Lower leg skin (tissue), 4 donors: Measurements from ENCODE around the gene NCKAP5L. TPM values are rescaled to one million over a fixed set of nuclear protein-coding genes. Genes with fewer than 3 reads are reported as not detected.

Experiments
- DNase-seq, 2 donors: peaks; one replicate each; pipeline ENCODE4 v3.0.0-alpha.2; 2019; ENCODE audit warnings: low spot score in 2 of 2
- H3K4me3 ChIP-seq: fragments of 200-600 bp; sonication (generic); 2 replicates; pipeline ENCODE4 v1.5.1; 2017; ENCODE audit warnings: mild to moderate bottlenecking, low read depth; ENCODE audit not compliant: poor library complexity, severe bottlenecking
- POLR2A ChIP-seq, 2 donors: fragments of 450-650 bp; IDR thresholded peaks; one replicate each; pipeline ENCODE4 v1.6.1; 2016 to 2017; ENCODE audit warnings: antibody characterized with exemption in 2 of 2, mild to moderate bottlenecking in 1 of 2, moderate library complexity in 1 of 2
- WGBS, 2 donors: methylation state at CpG; one replicate each; pipeline ENCODE4 v1.1.5; 2018; 5-methylcytosine and 5-hydroxymethylcytosine counted together
- intact Hi-C: fragments of 100-400 bp; cut with DNase I; formaldehyde crosslinking; loops from one replicate; pipeline ENCODE4 v1.15.0; 2023; ENCODE audit warnings: low total_unique reads
- total RNA-seq, 4 donors: library from RNA; depleted of rRNA; stranded (reverse); fragments of >200 nt; gene quantifications; one replicate each; pipeline ENCODE4 v1.1.0, GENCODE V29; 2016
- TF ChIP-seq, protein P1 (sequence below), 3 donors: fragments of 450-650 bp; IDR thresholded peaks; one replicate each; pipeline ENCODE4 v1.5.1; 2016; ENCODE audit warnings: antibody characterized with exemption in 3 of 3, mild to moderate bottlenecking in 3 of 3, moderate library complexity in 2 of 3

NCKAP5L gene, protein sequence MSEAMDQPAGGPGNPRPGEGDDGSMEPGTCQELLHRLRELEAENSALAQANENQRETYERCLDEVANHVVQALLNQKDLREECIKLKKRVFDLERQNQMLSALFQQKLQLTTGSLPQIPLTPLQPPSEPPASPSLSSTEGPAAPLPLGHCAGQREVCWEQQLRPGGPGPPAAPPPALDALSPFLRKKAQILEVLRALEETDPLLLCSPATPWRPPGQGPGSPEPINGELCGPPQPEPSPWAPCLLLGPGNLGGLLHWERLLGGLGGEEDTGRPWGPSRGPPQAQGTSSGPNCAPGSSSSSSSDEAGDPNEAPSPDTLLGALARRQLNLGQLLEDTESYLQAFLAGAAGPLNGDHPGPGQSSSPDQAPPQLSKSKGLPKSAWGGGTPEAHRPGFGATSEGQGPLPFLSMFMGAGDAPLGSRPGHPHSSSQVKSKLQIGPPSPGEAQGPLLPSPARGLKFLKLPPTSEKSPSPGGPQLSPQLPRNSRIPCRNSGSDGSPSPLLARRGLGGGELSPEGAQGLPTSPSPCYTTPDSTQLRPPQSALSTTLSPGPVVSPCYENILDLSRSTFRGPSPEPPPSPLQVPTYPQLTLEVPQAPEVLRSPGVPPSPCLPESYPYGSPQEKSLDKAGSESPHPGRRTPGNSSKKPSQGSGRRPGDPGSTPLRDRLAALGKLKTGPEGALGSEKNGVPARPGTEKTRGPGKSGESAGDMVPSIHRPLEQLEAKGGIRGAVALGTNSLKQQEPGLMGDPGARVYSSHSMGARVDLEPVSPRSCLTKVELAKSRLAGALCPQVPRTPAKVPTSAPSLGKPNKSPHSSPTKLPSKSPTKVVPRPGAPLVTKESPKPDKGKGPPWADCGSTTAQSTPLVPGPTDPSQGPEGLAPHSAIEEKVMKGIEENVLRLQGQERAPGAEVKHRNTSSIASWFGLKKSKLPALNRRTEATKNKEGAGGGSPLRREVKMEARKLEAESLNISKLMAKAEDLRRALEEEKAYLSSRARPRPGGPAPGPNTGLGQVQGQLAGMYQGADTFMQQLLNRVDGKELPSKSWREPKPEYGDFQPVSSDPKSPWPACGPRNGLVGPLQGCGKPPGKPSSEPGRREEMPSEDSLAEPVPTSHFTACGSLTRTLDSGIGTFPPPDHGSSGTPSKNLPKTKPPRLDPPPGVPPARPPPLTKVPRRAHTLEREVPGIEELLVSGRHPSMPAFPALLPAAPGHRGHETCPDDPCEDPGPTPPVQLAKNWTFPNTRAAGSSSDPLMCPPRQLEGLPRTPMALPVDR (N-terminal part only)
- total RNA-seq = 10 to 100 TPM in 1 of 4 donors, 1 to 10 TPM in 3; 6.1 to 12.9 (median 9.0) TPM

DNA sequence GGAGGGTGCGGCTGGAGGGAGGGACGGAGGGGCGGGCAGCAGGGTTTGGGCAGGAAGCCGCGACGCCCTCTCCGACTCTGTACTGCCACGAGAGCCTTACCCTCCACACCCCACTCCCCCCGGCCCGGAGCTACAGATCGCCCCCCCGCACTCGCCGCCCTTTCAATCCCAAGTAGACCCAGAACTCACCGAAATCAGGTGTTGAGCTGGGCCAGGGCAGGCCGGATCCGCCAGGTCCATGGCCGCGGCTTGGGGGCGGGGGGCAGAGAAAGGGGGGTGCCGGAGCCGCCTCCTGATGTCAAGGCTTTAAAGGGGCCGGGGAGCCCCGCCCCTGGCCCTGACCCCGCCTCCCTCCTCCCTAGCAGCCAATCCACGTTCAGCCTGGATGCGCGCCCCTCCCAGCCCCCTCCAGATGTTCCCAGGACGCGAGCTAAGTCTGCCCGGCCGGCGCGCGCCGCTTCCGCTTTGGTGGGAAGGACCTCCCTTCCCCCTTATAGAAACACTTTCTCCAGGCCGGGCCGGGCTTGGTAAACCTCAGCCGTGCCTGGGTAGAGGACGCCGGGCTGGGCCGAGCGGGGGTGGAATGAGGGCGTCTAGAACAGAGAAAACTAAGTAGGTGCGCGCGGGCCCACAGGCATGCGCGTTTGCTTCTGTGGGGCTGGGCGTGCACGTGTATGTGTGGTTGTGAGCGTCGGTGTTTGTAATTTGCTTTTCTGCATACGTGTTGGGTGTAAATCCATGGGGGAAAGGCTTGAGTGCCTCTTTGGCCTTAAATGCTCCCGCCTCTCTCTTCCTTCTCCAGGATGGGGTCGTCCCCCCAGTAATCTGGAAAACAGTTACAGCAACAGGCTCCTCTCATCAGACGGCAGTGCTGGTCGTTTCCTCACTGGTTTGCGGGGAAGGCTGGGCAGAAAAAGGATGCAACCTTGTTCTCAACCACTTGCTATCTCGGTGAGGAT, at the start of gene NCKAP5L:
Gene NCKAP5L (minus strand): TSS at position 281 of the 959 bp plus-strand sequence. CDS start 24,369 bp downstream, outside the sequence.
- peak; percentile 96 to 99 for DNase-seq
- H3K4me3 ChIP-seq = peak within 1 kb of the TSS; percentile 66
- 0 to 1% methylated on average over 41 to 47 of the region's 61 CpGs for WGBS, 2 donors
- TF ChIP-seq POLR2A (IDR thresholded peaks at IDR 0.05) = no peak
- TF ChIP-seq, protein P1, sequence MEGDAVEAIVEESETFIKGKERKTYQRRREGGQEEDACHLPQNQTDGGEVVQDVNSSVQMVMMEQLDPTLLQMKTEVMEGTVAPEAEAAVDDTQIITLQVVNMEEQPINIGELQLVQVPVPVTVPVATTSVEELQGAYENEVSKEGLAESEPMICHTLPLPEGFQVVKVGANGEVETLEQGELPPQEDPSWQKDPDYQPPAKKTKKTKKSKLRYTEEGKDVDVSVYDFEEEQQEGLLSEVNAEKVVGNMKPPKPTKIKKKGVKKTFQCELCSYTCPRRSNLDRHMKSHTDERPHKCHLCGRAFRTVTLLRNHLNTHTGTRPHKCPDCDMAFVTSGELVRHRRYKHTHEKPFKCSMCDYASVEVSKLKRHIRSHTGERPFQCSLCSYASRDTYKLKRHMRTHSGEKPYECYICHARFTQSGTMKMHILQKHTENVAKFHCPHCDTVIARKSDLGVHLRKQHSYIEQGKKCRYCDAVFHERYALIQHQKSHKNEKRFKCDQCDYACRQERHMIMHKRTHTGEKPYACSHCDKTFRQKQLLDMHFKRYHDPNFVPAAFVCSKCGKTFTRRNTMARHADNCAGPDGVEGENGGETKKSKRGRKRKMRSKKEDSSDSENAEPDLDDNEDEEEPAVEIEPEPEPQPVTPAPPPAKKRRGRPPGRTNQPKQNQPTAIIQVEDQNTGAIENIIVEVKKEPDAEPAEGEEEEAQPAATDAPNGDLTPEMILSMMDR (IDR thresholded peaks at IDR 0.05) = no peak
- intact Hi-C loops = no loop called here

DNA sequence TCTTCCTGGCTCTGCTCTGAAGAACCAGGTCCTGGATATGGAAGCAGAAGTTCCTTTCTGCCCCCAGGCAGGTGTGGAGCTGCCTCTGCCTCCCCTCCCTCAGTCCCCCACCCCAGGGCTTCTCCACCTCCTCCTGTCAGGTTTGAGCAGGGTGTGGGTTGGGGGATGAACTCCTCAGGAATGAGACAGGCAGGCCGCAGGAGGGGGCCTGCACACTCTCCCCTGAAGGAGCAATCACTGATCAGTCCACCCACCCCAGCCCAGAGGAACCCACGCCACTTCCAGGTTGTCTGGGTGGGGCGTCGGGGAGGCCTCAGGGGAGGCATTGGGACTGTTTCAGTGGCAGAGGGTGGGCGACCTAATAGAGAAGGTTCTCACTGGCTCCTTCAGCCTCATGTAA, 48.9 kb upstream of the NCKAP5L start:
- intact Hi-C loops = no loop called here
- TF ChIP-seq, protein P1 (IDR thresholded peaks at IDR 0.05) = no peak
- no peak for TF ChIP-seq POLR2A (IDR thresholded peaks at IDR 0.05)
- DNase-seq = no peak
- 82 to 85% methylated on average over 3 to 5 of the region's 5 CpGs for WGBS, 2 donors
- H3K4me3 ChIP-seq = no peak overlapping the region

DNA sequence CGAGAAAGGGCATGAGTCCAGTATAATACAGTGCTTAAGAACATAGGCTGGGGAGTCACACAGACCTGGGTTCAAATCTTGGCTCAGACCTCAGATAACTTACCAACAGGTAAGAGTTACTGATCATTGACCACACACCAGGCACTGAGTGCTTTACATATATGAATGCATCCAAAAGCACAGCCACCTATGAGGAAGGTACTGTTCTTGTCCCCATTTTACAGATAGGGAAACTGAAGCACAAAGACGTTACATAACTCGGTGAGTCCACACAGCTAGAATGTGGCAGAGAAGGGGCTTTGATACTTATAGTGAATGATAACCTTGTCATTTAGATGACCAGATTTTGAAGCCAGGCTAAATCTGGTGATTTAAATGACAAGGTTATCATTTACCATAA, 47.9 kb upstream of the NCKAP5L start:
- intact Hi-C loops = no loop called here
- no peak overlapping the region for H3K4me3 ChIP-seq
- TF ChIP-seq, protein P1 (IDR thresholded peaks at IDR 0.05) = no peak
- no peak for TF ChIP-seq POLR2A (IDR thresholded peaks at IDR 0.05)
- 89 to 95% methylated on average over 3 of the region's 3 CpGs for WGBS, 2 donors
- no peak for DNase-seq

DNA sequence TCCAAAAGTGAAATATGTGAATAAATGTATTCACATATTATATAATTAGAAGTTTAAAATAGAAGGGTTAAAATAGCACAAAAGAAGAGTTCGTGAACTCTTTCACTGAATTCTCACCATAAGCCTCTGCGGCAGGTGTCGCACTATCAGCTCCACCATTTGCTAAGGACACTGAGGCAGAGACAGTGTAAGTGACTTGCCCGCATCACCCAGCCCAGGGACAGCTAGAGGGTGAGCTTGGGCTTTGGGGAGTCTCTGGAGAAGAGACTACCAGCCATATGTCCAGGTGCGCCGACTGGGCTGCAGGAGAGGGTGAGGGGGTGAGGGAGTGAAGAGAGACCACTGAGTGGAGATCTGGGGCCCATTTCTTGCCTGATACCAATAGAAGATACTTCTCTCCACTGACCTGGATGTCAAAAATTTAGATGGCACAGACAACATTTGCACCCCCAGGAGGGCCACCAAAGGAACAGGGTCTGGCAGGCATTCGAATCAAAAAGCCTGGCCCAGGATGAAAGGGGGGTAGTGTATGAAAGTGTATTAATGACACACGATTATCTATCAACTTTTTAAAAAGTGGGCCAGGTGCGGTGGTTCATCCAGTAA, 47.0 kb upstream of the NCKAP5L start:
- peak in 1 of 2 donors; percentile 45 for DNase-seq
- TF ChIP-seq, protein P1 (IDR thresholded peaks at IDR 0.05) = no peak
- no peak for TF ChIP-seq POLR2A (IDR thresholded peaks at IDR 0.05)

More for the DNA sequence above, 47.0 kb upstream of the NCKAP5L start:
- H3K4me3 ChIP-seq = no peak overlapping the region
- WGBS, 2 donors = 89 to 90% methylated on average over 9 of the region's 9 CpGs
- intact Hi-C loops = no loop called here
